Posterior vena cava (tissue), 2 donors: ENCODE results near the gene TMEM131L. TPM values are rescaled to one million over a fixed set of nuclear protein-coding genes. Genes with fewer than 3 reads are reported as not detected.
"Not testable (repeated sequence)": the region's sequence is repeated elsewhere in the genome, so short reads cannot be mapped to it uniquely, and the experiment has no call there.

Experiments used
- DNase-seq: peaks from one replicate; pipeline ENCODE4 v3.0.0-alpha.2; 2020; ENCODE audit warnings: low spot score
- intact Hi-C, 2 donors: fragments of 100-400 bp; cut with DNase I; formaldehyde crosslinking; loops; one replicate each; pipeline versions ENCODE4 v1.14.1 to v1.14.2; 2022 to 2023
- total RNA-seq, 2 donors: library from RNA; stranded (reverse); fragmentation: NEBNext Ultra II Directional; extraction: Animal tissue kit (Norgen Biotek cat#: 25700); gene quantifications; one replicate each; pipeline ENCODE4 v1.2.1, GENCODE V29; 2021
- donor health status: DM: yes; HTN: yes; CAD: no.
- donor health status: DM: yes; HTN: yes; CAD: no.

Gene TMEM131L
- total RNA-seq, 2 donors from 2014 or later, result 11.4 to 12.0 TPM

- intact Hi-C loops, result no loop called here
These were observed 80.1 kb downstream of the TMEM131L start for GRCh38 chr4:153546280-153546679.

GRCh38 chr4:153547520-153547919, 81.4 kb downstream of the TMEM131L start:
- intact Hi-C loops, result no loop called here
- no peak for DNase-seq

More at GRCh38 chr4:153546280-153546679, 80.1 kb downstream of the TMEM131L start:
- no peak for DNase-seq

GRCh38 chr4:153548907-153549306, 82.7 kb downstream of the TMEM131L start:
- DNase-seq, intact Hi-C loops: not testable (repeated sequence)

- intact Hi-C loops, result no loop called here
- DNase-seq, result no peak
These were observed 83.2 kb downstream of the TMEM131L start for GRCh38 chr4:153549405-153549804.

GRCh38 chr4:153553155-153553818, 87.1 kb downstream of the TMEM131L start:
- intact Hi-C loops, result no loop called here

DNA sequence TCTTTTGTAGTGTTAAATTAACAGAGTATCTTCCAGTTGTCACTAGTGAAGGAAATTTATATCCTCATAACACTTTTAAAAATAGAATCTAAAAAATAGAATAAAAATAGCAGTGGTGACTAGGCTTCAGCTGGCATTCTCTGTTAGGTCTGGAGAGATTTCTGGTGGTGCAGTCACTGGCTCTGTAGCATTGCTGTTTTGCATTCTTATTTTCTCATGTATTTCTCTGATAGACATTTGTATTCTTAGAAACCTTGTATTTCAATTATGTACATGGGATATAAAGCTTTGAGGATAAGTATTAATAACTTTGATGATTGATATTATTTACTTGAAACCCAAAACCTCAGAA, 87.6 kb downstream of the TMEM131L start:
- DNase-seq, result no peak
- intact Hi-C loops, result no loop called here

More at GRCh38 chr4:153553155-153553818, 87.1 kb downstream of the TMEM131L start:
- DNase-seq, result no peak

- peak; percentile 89 for DNase-seq
- intact Hi-C loops, result no loop called here
These were observed 89.7 kb downstream of the TMEM131L start for GRCh38 chr4:153555730-153556434.

GRCh38 chr4:153556435-153556815, 90.3 kb downstream of the TMEM131L start:
- DNase-seq, result no peak
- intact Hi-C loops, result no loop called here

- no peak for DNase-seq
- intact Hi-C loops, result no loop called here
These were observed 94.7 kb downstream of the TMEM131L start for GRCh38 chr4:153560908-153561307.

- intact Hi-C loops, result no loop called here
- DNase-seq, result no peak
These were observed 98.7 kb downstream of the TMEM131L start for GRCh38 chr4:153564630-153565525.

DNA sequence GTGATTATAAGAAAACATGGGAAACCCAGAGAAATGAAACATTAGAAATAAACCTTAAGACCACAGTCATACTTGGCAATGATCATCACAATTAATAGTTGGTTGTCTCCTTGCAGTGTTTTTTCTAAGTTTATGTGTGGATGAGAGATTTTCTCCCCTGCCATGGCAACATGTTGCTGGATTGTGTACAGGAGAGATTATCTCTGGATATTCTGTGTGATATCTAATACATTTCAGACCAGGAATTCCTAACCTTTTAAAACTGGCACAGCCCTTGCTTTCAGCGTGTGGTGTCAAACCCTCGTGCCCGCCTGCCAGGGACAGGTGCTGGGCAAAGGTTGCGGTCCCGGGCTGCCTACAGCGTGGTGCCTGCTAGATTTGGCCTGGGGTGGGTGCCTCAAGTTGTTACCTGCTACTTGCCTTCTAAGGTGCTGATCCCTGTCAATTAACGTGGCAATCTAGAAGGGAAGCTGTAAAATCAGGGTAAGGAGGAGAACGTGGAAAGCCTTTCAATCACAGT, 100.5 kb downstream of the TMEM131L start:
- DNase-seq, result no peak
- intact Hi-C loops, result no loop called here

GRCh38 chr4:153567660-153568059, 101.5 kb downstream of the TMEM131L start:
- DNase-seq, intact Hi-C loops: not testable (repeated sequence)

- intact Hi-C loops, result loop anchor here (5.0 to 10.0 kb wide), 2 partner anchors 103 to 106 kb away; partner anchors contain the start of gene TMEM131L (in 2 of the 2)
- DNase-seq, result no peak
These were observed 104.2 kb downstream of the TMEM131L start for GRCh38 chr4:153570228-153570973.

GRCh38 chr4:153571006-153571545, 104.9 kb downstream of the TMEM131L start:
- intact Hi-C loops, result loop anchor here (5.0 to 10.0 kb wide), 2 partner anchors 104 to 106 kb away; partner anchors contain the start of gene TMEM131L (in 2 of the 2)
- DNase-seq, result no peak

- DNase-seq, result no peak
- intact Hi-C loops, result loop anchor here (5.0 to 10.0 kb wide), 2 partner anchors 105 to 108 kb away; partner anchors contain the start of gene TMEM131L (in 2 of the 2)
These were observed 106.4 kb downstream of the TMEM131L start for GRCh38 chr4:153572609-153573008.

DNA sequence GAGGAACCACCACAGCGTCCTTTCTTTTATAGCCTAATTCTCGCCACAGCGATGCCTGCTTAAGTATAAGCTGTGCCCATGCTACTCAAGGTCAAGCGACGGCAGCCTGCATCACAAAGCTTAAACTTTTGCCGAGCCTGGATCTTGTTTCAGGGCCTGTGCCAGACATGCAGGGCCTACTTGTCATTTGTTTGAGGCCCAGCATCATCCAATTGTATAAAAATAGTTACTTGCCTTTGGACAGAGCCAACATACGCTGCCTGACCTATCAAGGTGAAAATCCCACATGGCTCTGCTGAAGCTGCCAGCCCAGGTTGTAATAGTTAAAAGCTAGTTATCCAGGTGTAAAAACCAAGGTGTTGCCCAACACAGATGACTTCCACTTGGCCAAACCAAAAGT, 107.1 kb downstream of the TMEM131L start:
- no peak for DNase-seq
- intact Hi-C loops, result loop anchor here (5.0 to 10.0 kb wide), 2 partner anchors 106 to 108 kb away; partner anchors contain the start of gene TMEM131L (in 2 of the 2)

DNA sequence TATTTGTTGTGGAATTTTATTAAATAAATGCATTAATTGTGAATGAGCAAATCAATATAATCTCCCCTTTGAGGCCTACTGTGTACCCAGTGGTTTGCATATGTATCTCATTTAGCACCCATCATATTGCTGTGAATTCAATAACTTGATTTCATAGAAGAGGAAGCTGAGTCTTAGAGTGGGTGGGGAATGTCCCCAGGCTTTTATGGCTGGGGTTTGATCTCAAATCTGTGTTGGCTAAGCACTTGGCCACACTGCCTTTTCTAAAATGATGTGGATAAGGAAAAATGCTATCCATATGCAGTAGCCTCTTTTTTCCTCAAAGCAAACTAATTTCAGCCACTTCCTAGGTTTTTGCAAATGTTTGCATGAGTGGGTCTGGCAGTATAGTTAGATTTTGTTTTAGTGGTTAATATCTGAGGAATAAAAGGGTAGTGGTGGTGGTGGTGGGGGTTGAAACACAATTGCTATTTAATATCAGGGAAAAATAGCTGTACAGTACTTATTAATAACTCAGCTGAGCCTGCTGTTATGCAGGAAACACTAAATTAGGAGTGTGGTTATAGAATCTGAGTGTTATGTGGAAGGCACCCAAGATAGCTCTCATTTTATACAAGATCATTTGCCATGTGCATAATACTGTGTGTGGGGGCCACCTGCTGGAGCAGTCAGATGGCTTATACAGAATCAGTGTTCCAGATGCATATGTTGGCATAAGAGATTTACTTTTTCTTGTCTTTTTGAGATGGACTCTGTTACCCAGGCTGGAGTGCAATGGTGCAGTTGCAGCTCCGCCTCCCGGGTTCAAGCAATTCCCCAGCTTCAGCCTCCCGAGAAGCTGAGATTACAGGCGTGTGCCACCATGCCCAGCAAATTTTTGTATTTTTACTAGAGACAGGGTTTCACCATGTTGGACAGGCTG, 108.0 kb downstream of the TMEM131L start:
- intact Hi-C loops, result loop anchor here (2.0 to 10.0 kb wide), 3 partner anchors 107 to 229 kb away; partner anchors contain the start of genes TMEM131L (in 2 of the 2) and MND1 (in 1 of the 2)
- peak; percentile 86 for DNase-seq
